ENCODE data around the gene TRIO. TPM values are rescaled to one million over a fixed set of nuclear protein-coding genes. Genes with fewer than 3 reads are reported as not detected.

Gene TRIO
- total and polyA plus RNA-seq, 2 of the 8 experiments (the other 6 are each of a cell fraction or from before 2014, with no cell fraction given): 35.1 to 69.1 TPM

DNA sequence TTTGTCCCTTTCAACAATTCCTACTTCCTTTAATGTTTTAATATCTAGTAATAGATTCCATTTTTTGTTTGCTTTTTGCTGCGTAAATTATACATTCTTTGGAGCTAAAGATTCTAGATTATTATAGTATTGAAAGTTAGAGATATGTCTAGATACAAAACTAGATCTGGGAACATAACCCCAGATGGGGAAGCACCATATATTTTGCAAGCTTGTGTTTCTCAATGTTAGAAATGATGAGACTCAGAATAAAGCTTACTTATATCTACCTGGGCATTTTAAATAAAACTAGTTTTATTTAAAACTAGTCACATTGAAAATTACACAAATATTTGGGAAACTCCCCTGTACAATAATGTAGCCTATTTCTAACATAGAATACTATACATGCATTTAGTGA, 32.2 kb downstream of the TRIO start:
- no peak overlapping the region for H3K9ac ChIP-seq (replicated peaks in 1 of 4; ENCODE audit: extremely low read depth in 1 of 4, low read depth in 3 of 4, low read length in 3 of 4)
- CTCF ChIA-PET (ENCODE audit: partially characterized antibody): interaction anchor here (1.5 kb wide), 1 partner anchor 171 kb away, joined by 3 read pairs; no protein-coding TSS in a partner anchor
- TF ChIP-seq MAFK (IDR thresholded peaks at IDR 0.05; ENCODE audit: low read depth, low read length) (no peak), JUN (IDR thresholded peaks at IDR 0.05; ENCODE audit: low read depth, low read length) (no peak), POLR2AphosphoS5 (IDR thresholded peaks at IDR 0.05; ENCODE audit: low read depth, low read length) (no peak), SAP30 (IDR thresholded peaks at IDR 0.05; ENCODE audit: insufficient read depth, insufficient replicate concordance, low read length) (no peak), NANOG (IDR thresholded peaks at IDR 0.05; ENCODE audit: insufficient read depth, low read depth, low read length, poor library complexity, severe bottlenecking) (no peak), BRCA1 (IDR thresholded peaks at IDR 0.05; ENCODE audit: low read depth, low read length) (no peak), BACH1 (IDR thresholded peaks at IDR 0.05; ENCODE audit: low read length) (no peak), SIX5 (IDR thresholded peaks at IDR 0.05; ENCODE audit: low read depth, low read length) (no peak), SIN3A (conservative IDR thresholded peaks at IDR 0.05 in 1 of 2, IDR thresholded peaks at IDR 0.05 in 1 of 2; ENCODE audit: low read depth in 1 of 2, low read length in 2 of 2) (no peak)
- TF ChIP-seq, protein P1, sequence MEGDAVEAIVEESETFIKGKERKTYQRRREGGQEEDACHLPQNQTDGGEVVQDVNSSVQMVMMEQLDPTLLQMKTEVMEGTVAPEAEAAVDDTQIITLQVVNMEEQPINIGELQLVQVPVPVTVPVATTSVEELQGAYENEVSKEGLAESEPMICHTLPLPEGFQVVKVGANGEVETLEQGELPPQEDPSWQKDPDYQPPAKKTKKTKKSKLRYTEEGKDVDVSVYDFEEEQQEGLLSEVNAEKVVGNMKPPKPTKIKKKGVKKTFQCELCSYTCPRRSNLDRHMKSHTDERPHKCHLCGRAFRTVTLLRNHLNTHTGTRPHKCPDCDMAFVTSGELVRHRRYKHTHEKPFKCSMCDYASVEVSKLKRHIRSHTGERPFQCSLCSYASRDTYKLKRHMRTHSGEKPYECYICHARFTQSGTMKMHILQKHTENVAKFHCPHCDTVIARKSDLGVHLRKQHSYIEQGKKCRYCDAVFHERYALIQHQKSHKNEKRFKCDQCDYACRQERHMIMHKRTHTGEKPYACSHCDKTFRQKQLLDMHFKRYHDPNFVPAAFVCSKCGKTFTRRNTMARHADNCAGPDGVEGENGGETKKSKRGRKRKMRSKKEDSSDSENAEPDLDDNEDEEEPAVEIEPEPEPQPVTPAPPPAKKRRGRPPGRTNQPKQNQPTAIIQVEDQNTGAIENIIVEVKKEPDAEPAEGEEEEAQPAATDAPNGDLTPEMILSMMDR (IDR thresholded peaks at IDR 0.05; ENCODE audit: control extremely low read depth in 1 of 3, insufficient read depth in 1 of 3, low read depth in 1 of 3, low read length in 3 of 3): no peak
- TF ChIP-seq, protein P2, sequence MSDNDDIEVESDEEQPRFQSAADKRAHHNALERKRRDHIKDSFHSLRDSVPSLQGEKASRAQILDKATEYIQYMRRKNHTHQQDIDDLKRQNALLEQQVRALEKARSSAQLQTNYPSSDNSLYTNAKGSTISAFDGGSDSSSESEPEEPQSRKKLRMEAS (IDR thresholded peaks at IDR 0.05): no peak

More for the DNA sequence above, 32.2 kb downstream of the TRIO start:
- DNase-seq (ENCODE audit: low read depth in 1 of 2, low spot score in 2 of 2): no peak
- no peak overlapping the region for H4K91ac ChIP-seq (replicated peaks; ENCODE audit: insufficient read length, low read length)
- H3K79me1 ChIP-seq (ENCODE audit: low read depth, low read length): peaks cover 20% of the 10 kb centered on the region
- H3K27me3 ChIP-seq (replicated peaks in 1 of 4; ENCODE audit: control insufficient read depth in 3 of 4, extremely low read depth in 1 of 4, insufficient read depth in 3 of 4, low read length in 3 of 4): no peaks in the 10 kb centered on the region
- no peak overlapping the region for H3K23ac ChIP-seq (ENCODE audit: insufficient read length)
- no peak for FAIRE-seq
- WGBS, 2 experiments (ENCODE audit: extremely low coverage in 1 of 2, insufficient coverage in 1 of 2, insufficient read length in 1 of 2, insufficient replicate concordance in 2 of 2, low coverage in 1 of 2, low lambda C conversion rate in 2 of 2, missing lambda C conversion rate in 1 of 2): 94% methylated on average over 1 of the region's 1 CpG; no CpG with 5 or more reads in 1 of the 2 experiments
- H4K5ac ChIP-seq (ENCODE audit: insufficient read length, low read depth, low read length): no peak overlapping the region
- peaks cover 12 to 96% of the 10 kb centered on the region in 2 experiments for H3K79me2 ChIP-seq (ENCODE audit: control insufficient read depth in 1 of 2, insufficient read depth in 2 of 2, low read length in 2 of 2)
- H3K36me3 ChIP-seq (ENCODE audit: control insufficient read depth in 2 of 4, insufficient read depth in 4 of 4, low read length in 3 of 4): no peaks in the 10 kb centered on the region
- no peak overlapping the region for H2BK120ac ChIP-seq (replicated peaks; ENCODE audit: low read depth, low read length)
- POLR2A ChIA-PET (ENCODE audit: partially characterized antibody): interaction anchor here (1.1 kb wide), 1 partner anchor 32 kb away, joined by 4 read pairs; no protein-coding TSS in a partner anchor
- no peak overlapping the region for H3K56ac ChIP-seq (replicated peaks; ENCODE audit: insufficient read length, low read depth, low read length)
- H3K14ac ChIP-seq (ENCODE audit: insufficient read length): no peak overlapping the region
- H3K4me1 ChIP-seq (replicated peaks in 1 of 4; ENCODE audit: control insufficient read depth in 3 of 4, insufficient read depth in 4 of 4, low read length in 3 of 4): peaks cover 15 to 31% (median 24%) of the 10 kb centered on the region in 4 experiments
- H4K8ac ChIP-seq (ENCODE audit: extremely low read depth, insufficient read depth, low read length): no peak overlapping the region
- H2BK20ac ChIP-seq (ENCODE audit: low read length): no peak overlapping the region
- no peak overlapping the region for H3K4me3 ChIP-seq (ENCODE audit: extremely low read depth in 1 of 4, insufficient read depth in 2 of 4, low read depth in 3 of 4, low read length in 4 of 4)
- H2BK15ac ChIP-seq (ENCODE audit: low read length): no peak overlapping the region
- no peaks in the 10 kb centered on the region for H3K9me3 ChIP-seq (ENCODE audit: insufficient read depth in 2 of 2, low read depth in 1 of 2, low read length in 1 of 2)
- H3K18ac ChIP-seq (ENCODE audit: extremely low read depth, low read length): no peak overlapping the region
- H3K23me2 ChIP-seq (ENCODE audit: low read depth, low read length): no peaks in the 10 kb centered on the region
- H2BK5ac ChIP-seq (ENCODE audit: low read depth, low read length): no peak overlapping the region
- H2BK12ac ChIP-seq (ENCODE audit: low read depth, low read length): no peak overlapping the region
- no peak overlapping the region for H3K27ac ChIP-seq (ENCODE audit: low read depth, low read length)
- no peak overlapping the region for H2AFZ ChIP-seq (ENCODE audit: low read length)
- H2AK5ac ChIP-seq (ENCODE audit: low read depth, low read length): no peak overlapping the region
- peaks cover 34 to 35% of the 10 kb centered on the region in 2 experiments for H4K20me1 ChIP-seq (replicated peaks in 1 of 2; ENCODE audit: control insufficient read depth in 1 of 2, insufficient read depth in 2 of 2, low read length in 2 of 2)
- no peak overlapping the region for H3K4ac ChIP-seq (replicated peaks; ENCODE audit: insufficient read length, low read depth, low read length)
- no peak overlapping the region for H3K4me2 ChIP-seq (ENCODE audit: insufficient read depth in 1 of 2, low read depth in 2 of 2, low read length in 2 of 2)
